MM.1S (cell line): ENCODE measurements around the gene SMIM14.

Experiments
- CTCF ChIP-seq: fragments of 300-600 bp; sonication (generic); IDR thresholded peaks from 2 replicates; pipeline ENCODE4 v1.5.1; 2016; ENCODE audit warnings: antibody characterized with exemption, low read length, mixed read lengths
- EZH2phosphoT487 ChIP-seq: fragments of 300-600 bp; sonication (generic); IDR thresholded peaks from 2 replicates; pipeline ENCODE4 v1.6.1; 2018; ENCODE audit warnings: antibody characterized with exemption, low read length

GRCh38 chr4:39685990-39686389 is 47.3 kb upstream of the SMIM14 start:
- no peak for TF ChIP-seq CTCF
- TF ChIP-seq EZH2phosphoT487, result no peak
